ENCODE measurements around the gene TBC1D5.

- TF ChIP-seq CTCF (IDR thresholded peaks at IDR 0.05) (no peak), POLR2A (IDR thresholded peaks at IDR 0.05) (no peak)
Observed at GRCh38 chr3:17672506-17672905, 69.9 kb downstream of the TBC1D5 start.

Measured in breast epithelium (tissue), 3 donors.